HG02870 (cell line): ENCODE results near the gene RNF123.

Experiments
- ATAC-seq: cut with Tn5 transposase; IDR thresholded peaks from one replicate; pipeline ENCODE4 v1.9.1; 2021; ENCODE audit warnings: mild to moderate bottlenecking, moderate library complexity; ENCODE audit not compliant: unreplicated experiment

Gene RNF123

DNA sequence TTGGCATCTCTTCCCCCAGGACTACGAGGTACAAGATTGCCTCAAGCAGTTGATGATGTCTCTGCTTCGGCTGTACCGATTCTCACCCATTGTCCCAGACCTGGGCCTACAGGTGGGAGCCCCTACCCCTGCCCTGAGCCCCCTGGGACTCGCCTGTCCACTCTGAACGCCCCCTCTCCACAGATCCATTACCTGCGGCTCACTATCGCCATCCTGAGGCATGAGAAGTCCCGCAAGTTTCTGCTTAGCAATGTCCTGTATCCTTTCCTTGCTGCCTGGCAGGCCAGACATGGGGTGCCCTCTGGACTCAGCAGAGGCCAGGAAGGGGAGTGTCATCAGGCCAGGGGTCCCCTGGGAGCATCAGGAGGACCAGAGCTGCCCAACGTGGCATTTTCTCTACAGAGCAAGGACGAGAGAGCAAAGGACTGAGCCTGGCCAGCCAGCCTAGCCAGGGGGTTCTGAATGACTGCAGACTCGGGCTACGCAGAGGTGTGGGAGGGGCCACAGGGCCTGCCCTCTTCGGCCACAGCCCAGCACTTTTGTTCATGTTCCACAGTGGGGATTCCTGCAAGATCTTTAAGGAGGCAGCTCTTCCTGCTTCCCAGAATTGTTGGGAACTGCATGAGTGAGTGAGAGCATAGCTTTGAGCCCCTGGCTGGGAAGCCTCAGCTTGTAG is 11.2 kb downstream of the RNF123 start:
- ATAC-seq: no peak

DNA sequence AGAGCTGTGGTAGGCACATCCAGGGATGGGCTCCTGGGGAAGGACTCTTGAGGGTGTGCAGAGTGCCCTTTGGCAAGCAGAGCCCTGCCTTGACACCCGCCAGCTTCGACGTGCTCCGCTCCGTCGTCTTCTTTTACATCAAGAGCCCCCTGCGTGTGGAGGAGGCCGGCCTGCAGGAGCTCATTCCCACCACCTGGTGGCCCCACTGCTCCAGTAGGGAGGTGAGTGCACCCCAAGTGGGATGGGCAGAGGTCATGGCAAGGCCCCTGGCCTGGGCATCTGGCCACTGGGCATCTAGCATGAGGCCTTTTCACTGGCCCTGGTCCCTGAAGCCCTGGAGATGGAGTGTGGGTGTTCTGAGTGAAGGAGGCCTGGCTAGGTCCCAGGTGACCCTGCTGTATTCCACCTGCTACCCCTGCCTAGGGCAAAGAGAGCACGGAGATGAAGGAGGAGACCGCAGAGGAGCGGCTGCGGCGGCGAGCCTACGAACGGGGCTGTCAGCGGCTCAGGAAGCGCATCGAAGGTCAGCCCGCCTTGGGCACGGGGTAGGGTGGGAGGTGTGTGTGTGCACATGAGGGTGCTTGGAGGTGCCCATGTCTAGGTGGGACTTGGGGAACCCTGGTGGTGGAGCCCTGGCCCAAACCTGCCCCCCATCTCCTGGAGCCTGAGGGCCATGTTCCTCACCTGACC is 12.2 kb downstream of the RNF123 start:
- ATAC-seq: no peak

- no peak for ATAC-seq
Observed at GRCh38 chr3:49702672-49703071, 13.3 kb downstream of the RNF123 start.

GRCh38 chr3:49703443-49703927 is 14.1 kb downstream of the RNF123 start:
- peak; percentile 71 for ATAC-seq

DNA sequence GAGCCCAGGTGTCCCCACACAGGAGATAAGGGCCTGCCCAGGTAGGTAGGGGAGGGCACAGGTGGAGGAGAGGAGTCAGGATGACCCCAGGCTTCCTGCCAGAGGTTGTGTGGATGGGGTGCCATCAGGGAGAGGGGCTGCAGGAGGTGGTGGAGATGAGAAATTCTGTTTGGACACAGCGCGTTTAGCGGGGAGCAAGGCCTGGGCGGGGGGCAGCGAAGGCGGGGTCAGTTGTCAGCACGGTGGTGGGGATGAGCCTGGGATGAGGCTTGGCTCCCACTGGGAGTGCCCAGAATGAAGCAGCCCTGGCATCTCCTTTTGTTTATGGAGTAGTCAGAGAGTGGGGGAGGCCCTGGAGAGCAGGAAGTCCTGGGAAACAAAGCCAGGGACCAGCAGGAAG is 14.6 kb downstream of the RNF123 start:
- no peak for ATAC-seq

- no peak for ATAC-seq
Observed at GRCh38 chr3:49704629-49705028, 15.3 kb downstream of the RNF123 start.

GRCh38 chr3:49705390-49705960 is 16.1 kb downstream of the RNF123 start:
- ATAC-seq: no peak

DNA sequence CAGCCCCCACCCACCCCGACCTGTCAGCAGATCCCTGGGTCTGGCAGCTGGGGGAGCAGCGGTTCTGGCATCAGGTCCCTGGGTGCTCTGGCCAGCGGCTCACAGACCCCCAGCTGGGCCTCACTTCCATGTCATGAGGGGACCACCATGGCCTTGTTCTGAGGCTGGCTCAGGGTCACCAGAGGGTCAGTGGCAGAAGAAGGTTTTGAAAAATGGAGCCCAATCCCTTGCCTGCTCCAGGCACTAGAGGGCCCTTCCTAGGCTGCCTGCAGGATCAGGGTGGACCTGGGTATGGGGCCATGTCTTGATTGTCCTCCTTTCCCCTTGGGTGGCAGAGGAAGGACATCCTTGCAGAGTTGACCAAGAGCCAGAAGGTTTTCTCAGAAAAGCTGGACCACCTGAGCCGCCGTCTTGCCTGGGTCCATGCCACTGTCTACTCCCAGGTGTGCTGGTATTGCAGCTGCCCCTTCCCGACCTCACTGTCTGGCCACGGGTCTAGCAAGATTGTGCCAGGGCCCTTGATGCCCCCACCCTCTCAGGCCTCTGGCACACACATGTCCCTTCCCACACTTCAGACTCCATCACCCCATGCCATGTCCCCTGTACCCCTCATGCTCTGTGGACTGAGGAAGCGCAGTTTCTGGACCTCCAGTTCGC is 17.2 kb downstream of the RNF123 start:
- ATAC-seq: no peak

DNA sequence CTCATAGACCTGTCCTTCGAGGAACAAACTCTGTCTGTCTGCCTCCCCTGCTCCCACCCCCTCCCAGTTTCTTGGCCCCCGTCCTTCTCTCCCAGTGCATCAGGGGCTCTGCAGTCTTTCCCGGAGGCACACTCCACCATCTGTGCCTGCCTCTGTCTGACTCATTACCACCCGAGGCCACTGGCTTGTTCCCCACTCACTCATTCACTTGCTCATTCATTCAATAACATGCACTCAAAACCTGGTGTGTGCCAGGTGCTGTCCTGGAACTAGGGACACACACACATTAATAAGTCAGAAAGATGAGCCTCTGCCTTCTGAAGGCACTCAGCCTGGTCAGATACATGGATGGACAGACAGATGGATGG is 17.7 kb downstream of the RNF123 start:
- no peak for ATAC-seq

DNA sequence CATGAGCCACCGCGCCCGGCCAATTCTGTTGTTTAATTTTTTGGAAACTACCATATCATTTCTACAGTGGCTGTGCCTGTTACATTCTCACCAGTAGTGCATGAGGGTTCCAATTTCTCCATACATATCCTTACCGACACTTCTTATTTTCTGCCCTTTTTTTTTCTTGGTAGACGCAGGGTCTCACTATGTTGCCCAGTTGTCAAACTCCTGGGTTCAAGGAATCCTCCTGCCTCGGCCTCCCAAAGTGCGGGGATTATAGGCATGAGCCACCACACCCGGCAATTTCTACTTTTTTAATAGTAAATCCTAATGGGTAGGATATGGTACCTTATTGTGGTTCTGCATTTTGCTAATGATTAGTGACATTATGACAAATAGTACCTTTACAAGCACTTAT is 20.5 kb downstream of the RNF123 start:
- no peak for ATAC-seq

GRCh38 chr3:49711489-49711888 is 22.1 kb downstream of the RNF123 start:
- no peak for ATAC-seq

DNA sequence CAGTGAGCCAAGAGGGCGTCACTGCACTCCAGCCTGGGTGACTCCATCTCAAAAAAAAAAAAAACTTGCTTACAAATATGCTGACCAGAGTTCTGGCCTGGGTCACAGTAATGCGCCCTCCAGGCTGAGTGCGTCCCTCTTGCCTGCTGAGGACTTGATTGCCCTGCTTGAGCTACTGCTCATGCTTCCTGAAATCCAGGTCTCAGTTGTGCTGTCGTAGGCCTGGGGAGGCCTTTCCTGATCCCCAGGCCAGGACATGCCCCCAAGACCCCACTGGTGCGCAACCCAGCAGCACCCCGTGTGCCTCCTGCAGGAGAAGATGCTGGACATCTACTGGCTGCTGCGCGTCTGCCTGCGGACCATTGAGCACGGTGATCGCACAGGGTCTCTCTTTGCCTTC is 22.8 kb downstream of the RNF123 start:
- ATAC-seq: no peak

DNA sequence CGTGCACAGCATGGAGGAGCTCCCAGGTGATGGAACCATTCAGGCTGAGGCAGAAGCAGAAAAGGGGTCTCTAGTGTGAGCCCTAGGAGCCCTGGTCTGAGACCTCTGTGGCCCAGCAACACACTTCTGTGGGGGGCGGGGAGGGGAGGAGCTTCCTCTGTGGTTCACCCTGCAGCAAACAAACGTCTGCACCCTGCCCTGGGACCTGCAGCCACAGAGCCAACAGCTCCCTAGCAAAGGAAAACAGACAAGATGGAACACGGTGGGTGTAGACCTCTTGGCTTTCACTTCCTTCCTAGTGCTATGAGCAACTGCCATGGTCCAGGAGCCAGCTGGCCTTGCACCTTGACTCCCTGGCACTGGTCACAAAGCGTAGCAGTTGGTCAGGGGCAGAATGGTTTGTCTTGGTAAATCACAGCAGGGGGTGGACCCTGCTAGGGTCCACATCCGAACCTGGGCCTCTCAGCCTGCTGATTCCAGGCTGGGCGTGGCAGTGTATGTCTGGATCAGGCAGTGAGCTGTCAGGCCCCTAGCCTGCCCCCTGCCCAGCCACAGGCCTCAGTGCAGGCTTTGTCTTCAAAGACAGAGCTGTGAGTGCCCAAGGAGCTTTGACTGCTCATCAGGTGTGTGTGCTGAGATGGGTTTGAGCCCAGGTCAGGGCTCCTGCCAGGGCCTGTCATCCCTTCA is 23.4 kb downstream of the RNF123 start:
- no peak for ATAC-seq

DNA sequence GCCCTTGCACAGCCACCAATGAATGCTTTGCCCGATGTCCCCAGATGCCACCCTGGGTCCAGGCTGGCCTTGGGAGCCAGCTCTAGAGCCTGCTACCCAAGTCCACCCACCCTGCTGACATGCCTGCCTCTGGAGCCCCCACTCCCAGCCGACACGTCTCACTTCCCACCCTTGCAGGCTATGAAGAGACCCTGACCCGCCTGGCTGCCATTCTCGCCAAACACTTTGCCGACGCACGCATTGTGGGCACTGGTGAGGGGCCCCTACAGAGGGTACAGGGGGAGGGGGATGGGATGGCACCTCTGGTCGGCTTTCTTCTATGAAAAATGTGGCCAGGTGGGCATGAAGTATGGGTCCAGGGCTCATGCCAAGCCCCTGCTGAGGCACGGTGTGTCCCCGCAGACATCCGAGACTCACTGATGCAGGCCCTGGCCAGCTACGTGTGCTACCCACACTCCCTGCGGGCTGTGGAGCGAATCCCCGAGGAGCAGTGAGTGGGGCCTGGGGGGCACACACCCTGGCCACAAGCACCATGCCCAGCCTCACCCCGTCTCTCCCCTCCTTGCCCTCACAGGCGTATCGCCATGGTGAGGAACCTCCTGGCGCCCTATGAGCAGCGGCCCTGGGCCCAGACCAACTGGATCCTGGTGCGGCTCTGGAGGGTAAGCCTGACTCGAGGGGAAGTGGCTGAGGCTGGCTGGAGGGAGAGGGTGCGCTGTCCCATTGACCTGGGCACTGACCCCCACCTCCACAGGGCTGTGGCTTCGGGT is 24.2 kb downstream of the RNF123 start:
- no peak for ATAC-seq

GRCh38 chr3:49714728-49715550 is 25.6 kb downstream of the RNF123 start:
- no peak for ATAC-seq

DNA sequence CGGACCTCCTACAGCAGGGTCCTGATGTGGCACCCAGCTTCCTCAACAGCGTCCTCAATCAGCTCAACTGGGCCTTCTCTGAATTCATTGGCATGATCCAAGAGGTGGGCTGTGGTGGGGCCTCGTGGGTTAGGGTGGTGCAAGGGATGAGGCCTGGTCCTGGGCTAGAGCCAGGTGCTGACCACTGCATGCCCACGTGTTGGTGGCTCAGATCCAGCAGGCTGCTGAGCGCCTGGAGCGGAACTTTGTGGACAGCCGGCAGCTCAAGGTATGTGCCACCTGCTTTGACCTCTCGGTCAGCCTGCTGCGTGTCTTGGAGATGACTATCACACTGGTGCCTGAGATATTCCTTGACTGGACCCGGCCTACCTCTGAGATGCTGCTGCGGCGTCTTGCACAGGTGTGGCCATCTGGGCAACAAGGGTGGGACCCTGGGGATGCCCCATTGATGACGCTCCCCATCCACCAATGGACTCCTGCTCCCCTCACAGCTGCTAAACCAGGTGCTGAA is 26.3 kb downstream of the RNF123 start:
- no peak for ATAC-seq

- no peak for ATAC-seq
Observed at GRCh38 chr3:49716169-49716568, 26.8 kb downstream of the RNF123 start.

DNA sequence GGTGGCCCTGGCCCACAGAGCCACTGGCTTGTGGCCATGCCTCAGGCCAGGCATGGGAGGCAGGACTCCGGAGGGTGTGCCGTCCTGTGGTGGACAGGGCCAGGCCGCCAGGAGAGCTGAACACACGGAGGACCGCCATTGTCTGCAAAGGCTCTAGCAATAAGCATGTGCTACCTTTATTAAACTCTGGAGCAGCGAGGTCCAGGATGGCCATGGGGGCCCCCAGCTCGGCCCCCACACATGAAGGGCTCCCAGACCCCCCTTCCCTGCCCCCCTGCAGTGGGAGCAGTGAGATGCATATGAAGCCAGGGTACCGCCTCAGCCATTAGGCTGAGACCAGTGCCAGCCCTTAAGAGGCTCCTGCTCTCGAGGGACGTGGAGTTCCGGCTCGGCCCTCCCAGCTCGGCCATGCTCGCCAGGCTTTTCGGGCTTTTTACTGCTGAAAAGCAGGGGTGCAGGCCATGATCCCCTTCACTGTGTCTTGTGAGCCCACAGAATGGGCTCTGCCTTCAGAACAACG is 27.4 kb downstream of the RNF123 start:
- no peak for ATAC-seq
